Activated T-cell treated with anti-CD3 and anti-CD28 coated beads, Interleukin-2, amount 50 U/mL, for 4 hours (primary cell): Measurements from ENCODE around the gene TCF12. TPM values are rescaled to one million over a fixed set of nuclear protein-coding genes. Genes with fewer than 3 reads are reported as not detected.

ENCODE experiments used
- ATAC-seq, 2 donors: fragments of 200-7000 bp; cut with Tn5 transposase; one replicate each; pipeline ENCODE4 v1.10.0; 2021
- DNase-seq: peaks from one replicate; pipeline ENCODE4 v3.0.0-alpha.2; 2020
- H3K27me3 Mint-ChIP-seq: one replicate; pipeline ENCODE4 v1.8.0; 2021; ENCODE audit warnings: low read depth, mixed read lengths
- H3K36me3 Mint-ChIP-seq: one replicate; pipeline ENCODE4 v1.8.0; 2022; ENCODE audit warnings: mixed read lengths; ENCODE audit not compliant: insufficient read depth
- H3K4me1 Mint-ChIP-seq: one replicate; pipeline ENCODE4 v1.8.0; 2021; ENCODE audit warnings: low read depth, mixed read lengths
- H3K4me3 Mint-ChIP-seq: one replicate; pipeline ENCODE4 v1.8.0; 2021; ENCODE audit warnings: mild to moderate bottlenecking, moderate library complexity, mixed read lengths
- H3K9me3 Mint-ChIP-seq: one replicate; pipeline ENCODE4 v1.8.0; 2021; ENCODE audit warnings: mixed read lengths
- total RNA-seq, 3 donors: library from RNA; stranded (reverse); gene quantifications; one replicate each; pipeline ENCODE4 v1.2.1, GENCODE V29; 2021

Gene TCF12
- total RNA-seq, 3 donors from 2014 or later = 49.3 to 71.3 (median 63.5) TPM

DNA sequence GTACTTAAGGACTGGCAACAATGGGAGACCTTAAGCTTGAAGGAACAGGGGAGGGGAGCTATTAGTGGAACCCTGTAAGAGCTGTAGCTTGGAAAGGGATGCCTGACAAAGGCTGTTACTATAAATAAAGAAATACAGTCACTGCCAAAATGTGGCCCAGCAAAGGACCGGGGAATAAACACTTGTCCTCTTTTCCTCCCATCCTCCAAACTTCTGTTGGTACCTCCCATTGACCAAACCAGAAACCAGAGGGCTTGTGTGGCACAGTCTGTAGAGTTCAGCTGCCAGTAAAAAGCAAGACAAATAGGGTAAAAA, 25.1 kb upstream of the TCF12 start:
- no peak for DNase-seq
- Mint-ChIP-seq H3K27me3 (no peaks in the 10 kb centered on the region), H3K4me1 (peaks cover 9% of the 10 kb centered on the region), H3K4me3 (no peak overlapping the region), H3K36me3 (peaks cover 2% of the 10 kb centered on the region), H3K9me3 (no peaks in the 10 kb centered on the region)
- ATAC-seq = no peak

DNA sequence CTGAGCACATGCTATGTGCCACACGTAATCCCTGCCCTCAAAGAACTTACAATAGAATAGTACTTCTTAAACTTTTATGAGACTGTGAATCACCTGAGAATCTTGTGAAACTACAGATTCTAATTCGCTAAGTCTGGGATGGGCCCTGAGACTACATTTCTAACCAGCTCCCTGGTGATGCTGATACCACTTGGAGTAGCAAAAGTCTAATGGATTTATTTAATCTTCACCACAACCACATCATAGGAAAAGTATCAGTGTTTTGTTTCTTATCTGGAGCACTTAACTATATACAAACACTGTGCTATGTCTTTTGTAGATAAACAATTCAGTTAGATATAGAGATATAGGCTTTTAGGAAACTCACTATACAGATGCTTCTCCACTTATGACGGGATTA, 23.8 kb upstream of the TCF12 start:
- no peaks in the 10 kb centered on the region for H3K27me3 Mint-ChIP-seq
- no peaks in the 10 kb centered on the region for H3K9me3 Mint-ChIP-seq
- H3K4me3 Mint-ChIP-seq = no peak overlapping the region
- DNase-seq = no peak
- H3K4me1 Mint-ChIP-seq = peaks cover 1% of the 10 kb centered on the region
- ATAC-seq = no peak
- peaks cover 2% of the 10 kb centered on the region for H3K36me3 Mint-ChIP-seq

- Mint-ChIP-seq H3K9me3 (no peaks in the 10 kb centered on the region), H3K36me3 (peaks cover 5% of the 10 kb centered on the region), H3K4me3 (no peak overlapping the region), H3K4me1 (peaks cover 3% of the 10 kb centered on the region), H3K27me3 (no peaks in the 10 kb centered on the region)
- no peak for ATAC-seq
- DNase-seq = no peak
These were observed 16.5 kb upstream of the TCF12 start for GRCh38 chr15:56901931-56902330.

GRCh38 chr15:56906766-56907165, 11.7 kb upstream of the TCF12 start:
- peaks cover 9% of the 10 kb centered on the region for H3K4me1 Mint-ChIP-seq
- peaks cover 3% of the 10 kb centered on the region for H3K36me3 Mint-ChIP-seq
- H3K4me3 Mint-ChIP-seq = peak overlapping the region; percentile 64
- no peaks in the 10 kb centered on the region for H3K27me3 Mint-ChIP-seq
- ATAC-seq = no peak
- H3K9me3 Mint-ChIP-seq = no peaks in the 10 kb centered on the region
- no peak for DNase-seq

- no peak for DNase-seq
- Mint-ChIP-seq H3K4me3 (no peak overlapping the region), H3K9me3 (no peaks in the 10 kb centered on the region), H3K36me3 (no peaks in the 10 kb centered on the region), H3K4me1 (peaks cover 13% of the 10 kb centered on the region), H3K27me3 (no peaks in the 10 kb centered on the region)
- ATAC-seq = no peak
These were observed 7.6 kb upstream of the TCF12 start for GRCh38 chr15:56910801-56911200.

DNA sequence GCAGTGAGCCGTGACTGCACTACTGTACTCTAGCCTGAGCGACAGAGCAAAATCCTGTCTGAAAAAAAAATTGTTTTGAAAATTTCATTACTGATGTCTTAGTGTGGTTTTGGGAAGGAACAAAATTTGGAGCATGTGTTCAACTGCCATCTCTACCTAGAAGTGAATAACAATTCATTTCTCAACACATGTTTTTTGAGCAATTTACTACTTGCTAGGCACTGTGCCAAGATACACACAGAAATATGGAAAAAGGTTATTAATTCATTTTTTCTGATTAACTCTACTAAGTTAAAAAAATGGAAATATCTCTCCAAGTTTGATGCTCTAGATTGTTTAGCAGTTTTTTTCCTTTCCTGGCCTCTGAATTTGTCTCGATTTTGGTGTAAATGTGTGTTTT, 5.2 kb upstream of the TCF12 start:
- no peak for ATAC-seq
- no peaks in the 10 kb centered on the region for H3K9me3 Mint-ChIP-seq
- H3K4me1 Mint-ChIP-seq = peaks cover 22% of the 10 kb centered on the region
- H3K27me3 Mint-ChIP-seq = no peaks in the 10 kb centered on the region
- no peak for DNase-seq
- no peak overlapping the region for H3K4me3 Mint-ChIP-seq
- H3K36me3 Mint-ChIP-seq = no peaks in the 10 kb centered on the region

GRCh38 chr15:56913670-56914069, 4.8 kb upstream of the TCF12 start:
- DNase-seq (no peak), ATAC-seq (no peak)
- Mint-ChIP-seq H3K27me3 (no peaks in the 10 kb centered on the region), H3K36me3 (no peaks in the 10 kb centered on the region), H3K4me1 (peaks cover 22% of the 10 kb centered on the region), H3K9me3 (no peaks in the 10 kb centered on the region), H3K4me3 (no peak overlapping the region)

DNA sequence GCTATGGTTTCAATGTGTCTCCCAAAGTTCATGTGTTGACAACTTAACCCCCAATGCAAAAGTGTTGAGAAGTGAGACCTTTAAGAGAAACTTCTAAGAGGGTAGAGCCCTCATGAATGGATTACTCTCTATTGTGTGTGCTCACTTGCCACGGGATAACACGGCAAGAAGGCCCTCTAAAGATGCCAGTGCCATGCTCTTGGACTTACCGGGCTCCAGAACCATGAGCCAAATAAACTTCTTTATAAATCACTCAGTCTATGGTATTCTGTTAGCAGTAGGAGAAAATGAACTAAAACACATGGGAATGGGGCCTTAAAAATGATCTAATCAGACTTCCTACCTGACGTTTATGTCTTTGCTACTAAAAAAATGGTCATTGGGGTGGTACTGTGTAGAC, 2.6 kb upstream of the TCF12 start:
- Mint-ChIP-seq H3K36me3 (peaks cover 3% of the 10 kb centered on the region), H3K4me1 (peaks cover 33% of the 10 kb centered on the region), H3K27me3 (no peaks in the 10 kb centered on the region), H3K9me3 (no peaks in the 10 kb centered on the region), H3K4me3 (no peak overlapping the region)
- ATAC-seq (no peak), DNase-seq (no peak)

DNA sequence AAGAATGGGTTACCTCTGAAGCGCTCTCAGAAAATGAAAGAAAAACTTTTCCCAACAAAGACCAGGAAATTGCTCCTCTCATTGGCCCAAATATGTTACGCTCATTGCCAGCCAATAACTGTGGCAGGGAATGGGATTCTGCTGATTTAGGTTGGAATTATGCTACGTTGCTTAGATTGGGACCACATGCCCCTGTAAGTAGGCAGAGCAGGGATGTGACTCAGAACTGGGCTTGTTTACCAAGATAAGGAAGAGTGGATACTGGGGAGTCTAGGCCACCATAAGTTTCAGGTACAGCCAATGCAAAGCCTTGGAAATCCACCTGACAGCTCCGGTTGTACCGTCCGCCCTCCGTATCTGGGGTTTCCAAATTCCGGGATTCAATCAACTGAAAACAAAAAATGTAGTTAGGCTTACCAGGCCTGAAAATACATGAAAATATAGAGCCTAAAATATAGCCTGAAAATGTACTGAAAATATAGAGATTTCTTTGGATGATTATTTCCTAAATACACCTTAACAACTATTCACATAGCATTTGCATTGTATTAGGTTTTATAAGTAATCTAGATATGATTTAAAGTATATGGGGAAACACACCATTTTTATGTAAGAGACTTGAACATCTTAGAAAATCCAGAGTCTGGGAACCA, 1.5 kb upstream of the TCF12 start:
- H3K4me3 Mint-ChIP-seq = peak overlapping the region; percentile 85
- H3K27me3 Mint-ChIP-seq = no peaks in the 10 kb centered on the region
- DNase-seq = no peak
- peaks cover 4% of the 10 kb centered on the region for H3K36me3 Mint-ChIP-seq
- peaks cover 34% of the 10 kb centered on the region for H3K4me1 Mint-ChIP-seq
- H3K9me3 Mint-ChIP-seq = no peaks in the 10 kb centered on the region
- ATAC-seq = no peak

DNA sequence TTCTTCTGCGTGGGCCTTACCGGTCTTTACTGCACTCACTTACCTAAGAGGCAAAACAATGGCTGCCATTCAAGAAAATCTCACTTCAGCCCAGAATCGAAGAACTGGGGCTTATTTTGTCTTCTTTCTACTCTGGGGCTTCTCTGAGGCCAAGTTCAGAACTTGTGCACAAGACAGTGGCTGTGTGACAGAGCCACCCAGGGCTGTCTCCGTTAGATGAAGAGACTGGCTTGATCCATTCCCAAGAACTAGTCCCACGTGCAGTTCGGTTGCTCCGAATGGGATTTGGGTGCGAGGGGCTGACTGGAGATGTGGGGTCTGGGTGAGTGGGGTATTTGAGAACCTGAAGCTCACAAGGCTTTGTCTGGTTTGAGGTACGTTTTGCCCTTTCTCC, 795 bp upstream of the TCF12 start:
- peaks cover 35% of the 10 kb centered on the region for H3K4me1 Mint-ChIP-seq
- no peaks in the 10 kb centered on the region for H3K27me3 Mint-ChIP-seq
- peaks cover 4% of the 10 kb centered on the region for H3K36me3 Mint-ChIP-seq
- ATAC-seq = no peak
- no peak for DNase-seq
- H3K4me3 Mint-ChIP-seq = peak overlapping the region; percentile 85
- H3K9me3 Mint-ChIP-seq = no peaks in the 10 kb centered on the region

- Mint-ChIP-seq H3K36me3 (peaks cover 15% of the 10 kb centered on the region), H3K27me3 (no peaks in the 10 kb centered on the region), H3K4me1 (peaks cover 49% of the 10 kb centered on the region), H3K9me3 (no peaks in the 10 kb centered on the region), H3K4me3 (peak overlapping the region; percentile 85)
- peak; percentile 42 to 56 for ATAC-seq
- DNase-seq = peak; percentile 54
These were observed 676 bp downstream of the TCF12 start for GRCh38 chr15:56919031-56919608.

GRCh38 chr15:56919609-56920366, 1.3 kb downstream of the TCF12 start:
- Mint-ChIP-seq H3K36me3 (peaks cover 20% of the 10 kb centered on the region), H3K27me3 (no peaks in the 10 kb centered on the region), H3K4me1 (peaks cover 55% of the 10 kb centered on the region), H3K9me3 (no peaks in the 10 kb centered on the region), H3K4me3 (peak overlapping the region; percentile 85)
- ATAC-seq (peak; percentile 2 to 5), DNase-seq (peak; percentile 5)

- Mint-ChIP-seq H3K4me3 (peak overlapping the region; percentile 85), H3K36me3 (peaks cover 20% of the 10 kb centered on the region), H3K9me3 (no peaks in the 10 kb centered on the region), H3K4me1 (peaks cover 55% of the 10 kb centered on the region), H3K27me3 (no peaks in the 10 kb centered on the region)
- ATAC-seq (no peak), DNase-seq (no peak)
These were observed 1.9 kb downstream of the TCF12 start for GRCh38 chr15:56920367-56920627.

- Mint-ChIP-seq H3K4me1 (peaks cover 56% of the 10 kb centered on the region), H3K36me3 (peaks cover 34% of the 10 kb centered on the region)
- no peak for ATAC-seq
These were observed 4.7 kb downstream of the TCF12 start for GRCh38 chr15:56923174-56923591.

DNA sequence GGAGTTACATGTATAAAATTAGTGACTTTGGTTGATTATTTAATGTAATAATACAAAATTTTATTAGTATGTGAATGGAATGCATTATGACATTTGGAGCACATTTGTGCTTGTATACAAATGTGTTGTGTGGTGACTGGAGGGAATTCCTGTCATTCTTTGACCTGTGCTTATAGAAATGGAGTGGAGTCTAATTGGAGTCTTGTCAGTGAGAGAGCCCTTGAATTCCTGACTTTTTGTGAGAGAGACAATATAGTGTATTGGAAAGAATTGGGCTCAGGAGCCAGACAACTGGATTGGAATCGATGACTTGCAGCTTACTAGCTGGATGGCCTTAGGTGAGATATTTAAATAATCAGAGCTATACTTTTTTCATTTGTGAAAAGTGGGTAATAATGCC, 9.4 kb downstream of the TCF12 start:
- peaks cover 45% of the 10 kb centered on the region for H3K36me3 Mint-ChIP-seq
- no peaks in the 10 kb centered on the region for H3K27me3 Mint-ChIP-seq
- no peaks in the 10 kb centered on the region for H3K9me3 Mint-ChIP-seq
- no peak for ATAC-seq
- H3K4me1 Mint-ChIP-seq = peaks cover 79% of the 10 kb centered on the region
- no peak for DNase-seq
- no peak overlapping the region for H3K4me3 Mint-ChIP-seq

More at GRCh38 chr15:56923174-56923591, 4.7 kb downstream of the TCF12 start:
- no peak for DNase-seq
- H3K27me3 Mint-ChIP-seq = no peaks in the 10 kb centered on the region
- H3K9me3 Mint-ChIP-seq = no peaks in the 10 kb centered on the region
- H3K4me3 Mint-ChIP-seq = no peak overlapping the region
